Gastrocnemius medialis (tissue), 4 donors: Measurements from ENCODE around the gene EPSTI1.

Source experiments
- CTCF ChIP-seq, 5 experiments: fragments of 450-650 bp in 3 of 5; fragments of 200-600 bp in 2 of 5; sonication (generic) in 2 of 5; IDR thresholded peaks in 4 of 5; conservative IDR thresholded peaks in 1 of 5; 1 replicate in 4 of 5; 2 replicates in 1 of 5; pipeline ENCODE4 v1.5.1; 2016 to 2019; ENCODE audit warnings: antibody characterized with exemption in 5 of 5, mild to moderate bottlenecking in 3 of 5, moderate library complexity in 3 of 5
- POLR2A ChIP-seq, 2 donors: fragments of 450-650 bp; IDR thresholded peaks; one replicate each; pipeline ENCODE4 v1.6.1; 2017; ENCODE audit warnings: antibody characterized with exemption in 2 of 2, mild to moderate bottlenecking in 2 of 2, moderate library complexity in 2 of 2

- no peak for TF ChIP-seq POLR2A (IDR thresholded peaks at IDR 0.05)
- TF ChIP-seq CTCF (IDR thresholded peaks at IDR 0.05 in 4 of 5, conservative IDR thresholded peaks at IDR 0.05 in 1 of 5), result no peak
Observed at GRCh38 chr13:43016226-43016625, 24.2 kb upstream of the EPSTI1 start.
